GM12864 (cell line): Measurements from ENCODE around the gene NOX3.

ENCODE experiments used
- DNase-seq: peaks from one replicate; pipeline ENCODE4 v3.0.0-alpha.2; 2011; ENCODE audit warnings: low read depth
- H3K4me3 ChIP-seq: 2 replicates; pipeline ENCODE4 v1.5.1; 2011; ENCODE audit warnings: mild to moderate bottlenecking, low read depth, low read length, control low read depth
- TF ChIP-seq, protein P1 (sequence below): IDR thresholded peaks from 2 replicates; pipeline ENCODE4 v1.5.1; 2011; ENCODE audit warnings: low read depth, mild to moderate bottlenecking, moderate library complexity, low read length, control low read depth, inconsistent platforms; ENCODE audit errors: missing control alignments

NOX3 gene

DNA sequence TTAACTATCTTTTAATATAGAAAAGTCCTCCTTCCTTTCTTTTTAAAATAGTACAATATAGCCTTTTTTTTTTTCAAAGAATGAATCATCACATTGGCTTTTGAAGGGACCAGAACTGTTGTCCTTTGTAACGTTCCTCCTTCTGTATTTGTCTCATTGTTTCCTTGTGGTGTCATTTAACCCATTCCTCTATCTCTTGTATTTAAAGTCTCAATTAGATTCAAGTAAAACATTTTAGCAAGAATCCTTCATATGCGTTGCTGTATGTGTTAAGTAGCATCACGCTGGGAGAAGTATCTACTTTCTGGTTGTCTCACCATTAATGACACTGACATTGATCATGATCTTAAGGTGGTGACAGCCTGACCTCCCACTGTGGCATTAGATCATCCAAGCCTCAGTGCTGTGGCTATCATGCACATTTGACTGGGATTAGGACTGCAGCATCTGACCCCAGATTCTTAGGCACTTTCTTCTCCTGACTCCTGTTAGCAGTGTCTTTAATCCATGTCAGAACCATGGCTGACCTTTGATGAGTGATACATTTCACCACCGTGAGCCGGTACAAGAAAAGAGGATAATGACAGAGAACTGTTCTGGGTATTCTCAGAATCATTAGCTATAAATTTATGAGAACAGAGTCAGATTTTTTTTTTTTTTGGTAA is 73.8 kb downstream of the NOX3 start:
- no peak for DNase-seq
- TF ChIP-seq, protein P1, sequence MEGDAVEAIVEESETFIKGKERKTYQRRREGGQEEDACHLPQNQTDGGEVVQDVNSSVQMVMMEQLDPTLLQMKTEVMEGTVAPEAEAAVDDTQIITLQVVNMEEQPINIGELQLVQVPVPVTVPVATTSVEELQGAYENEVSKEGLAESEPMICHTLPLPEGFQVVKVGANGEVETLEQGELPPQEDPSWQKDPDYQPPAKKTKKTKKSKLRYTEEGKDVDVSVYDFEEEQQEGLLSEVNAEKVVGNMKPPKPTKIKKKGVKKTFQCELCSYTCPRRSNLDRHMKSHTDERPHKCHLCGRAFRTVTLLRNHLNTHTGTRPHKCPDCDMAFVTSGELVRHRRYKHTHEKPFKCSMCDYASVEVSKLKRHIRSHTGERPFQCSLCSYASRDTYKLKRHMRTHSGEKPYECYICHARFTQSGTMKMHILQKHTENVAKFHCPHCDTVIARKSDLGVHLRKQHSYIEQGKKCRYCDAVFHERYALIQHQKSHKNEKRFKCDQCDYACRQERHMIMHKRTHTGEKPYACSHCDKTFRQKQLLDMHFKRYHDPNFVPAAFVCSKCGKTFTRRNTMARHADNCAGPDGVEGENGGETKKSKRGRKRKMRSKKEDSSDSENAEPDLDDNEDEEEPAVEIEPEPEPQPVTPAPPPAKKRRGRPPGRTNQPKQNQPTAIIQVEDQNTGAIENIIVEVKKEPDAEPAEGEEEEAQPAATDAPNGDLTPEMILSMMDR: no peak
- H3K4me3 ChIP-seq: no peak overlapping the region

GRCh38 chr6:155380666-155381332 is 74.8 kb downstream of the NOX3 start:
- no peak for DNase-seq
- TF ChIP-seq, protein P1: no peak
- no peak overlapping the region for H3K4me3 ChIP-seq

DNA sequence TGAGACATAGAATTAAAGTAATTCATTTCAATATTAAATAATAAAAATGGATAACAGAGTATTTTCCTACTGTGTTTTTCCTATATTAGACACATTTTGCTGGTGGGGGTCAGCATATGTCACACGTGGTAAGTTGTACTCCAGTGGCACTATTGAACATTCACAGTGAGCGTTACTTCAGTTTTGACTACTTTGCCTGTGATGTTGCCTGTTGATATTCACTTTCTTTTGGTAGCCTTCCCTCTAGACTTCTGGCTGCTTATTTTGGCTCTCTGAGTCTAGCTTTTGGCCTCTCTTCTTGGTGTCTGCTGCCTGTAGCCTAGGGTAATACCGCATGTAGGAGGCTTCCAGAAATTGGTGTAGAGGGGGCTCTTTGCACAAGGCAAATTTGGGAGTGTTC is 76.9 kb downstream of the NOX3 start:
- no peak overlapping the region for H3K4me3 ChIP-seq
- no peak for DNase-seq
- TF ChIP-seq, protein P1: no peak

DNA sequence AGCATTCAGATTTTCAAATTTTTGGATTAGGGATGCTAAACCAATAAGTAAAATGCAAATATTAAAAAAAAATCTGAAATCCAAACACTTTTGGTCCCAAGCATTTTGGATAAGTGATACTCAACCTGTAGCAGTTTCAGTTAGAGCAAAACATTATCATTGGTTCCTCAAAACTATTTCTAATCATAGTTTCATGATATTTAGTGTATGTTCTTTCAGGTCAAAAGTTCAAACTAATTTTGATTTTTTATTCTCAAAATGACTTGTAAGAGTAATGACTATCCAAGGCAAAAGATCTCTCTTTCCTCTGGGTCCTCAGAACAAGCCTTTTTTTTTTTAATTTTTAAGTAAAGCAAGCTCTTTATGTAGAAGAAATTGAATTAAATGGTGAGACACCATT is 77.4 kb downstream of the NOX3 start:
- no peak overlapping the region for H3K4me3 ChIP-seq
- TF ChIP-seq, protein P1: no peak
- no peak for DNase-seq

GRCh38 chr6:155377061-155377460 is 78.6 kb downstream of the NOX3 start:
- H3K4me3 ChIP-seq: no peak overlapping the region
- no peak for DNase-seq
- TF ChIP-seq, protein P1: no peak

GRCh38 chr6:155375801-155376200 is 79.8 kb downstream of the NOX3 start:
- DNase-seq: no peak

More at GRCh38 chr6:155375801-155376200, 79.8 kb downstream of the NOX3 start:
- H3K4me3 ChIP-seq: no peak overlapping the region
- TF ChIP-seq, protein P1: no peak
